Stimulated activated CD4-positive, alpha-beta T cell treated with anti-CD3 and anti-CD28 coated beads, Interleukin-12 subunit alpha, Interleukin-12 subunit beta, amount 100 ng/mL, for 24 hours (primary cell): ENCODE data around the gene NBPF9.
A peak's percentile ranks its signal among the peaks of the same experiment; 100 is the strongest.
"Not testable (repeated sequence)": the region's sequence is repeated elsewhere in the genome, so short reads cannot be mapped to it uniquely, and the experiment has no call there.

Source experiments
- DNase-seq, 2 experiments: peaks; one replicate each; pipeline ENCODE4 v3.0.0-alpha.2; 2020; ENCODE audit warnings: low read depth in 2 of 2

The NBPF9 gene, protein sequence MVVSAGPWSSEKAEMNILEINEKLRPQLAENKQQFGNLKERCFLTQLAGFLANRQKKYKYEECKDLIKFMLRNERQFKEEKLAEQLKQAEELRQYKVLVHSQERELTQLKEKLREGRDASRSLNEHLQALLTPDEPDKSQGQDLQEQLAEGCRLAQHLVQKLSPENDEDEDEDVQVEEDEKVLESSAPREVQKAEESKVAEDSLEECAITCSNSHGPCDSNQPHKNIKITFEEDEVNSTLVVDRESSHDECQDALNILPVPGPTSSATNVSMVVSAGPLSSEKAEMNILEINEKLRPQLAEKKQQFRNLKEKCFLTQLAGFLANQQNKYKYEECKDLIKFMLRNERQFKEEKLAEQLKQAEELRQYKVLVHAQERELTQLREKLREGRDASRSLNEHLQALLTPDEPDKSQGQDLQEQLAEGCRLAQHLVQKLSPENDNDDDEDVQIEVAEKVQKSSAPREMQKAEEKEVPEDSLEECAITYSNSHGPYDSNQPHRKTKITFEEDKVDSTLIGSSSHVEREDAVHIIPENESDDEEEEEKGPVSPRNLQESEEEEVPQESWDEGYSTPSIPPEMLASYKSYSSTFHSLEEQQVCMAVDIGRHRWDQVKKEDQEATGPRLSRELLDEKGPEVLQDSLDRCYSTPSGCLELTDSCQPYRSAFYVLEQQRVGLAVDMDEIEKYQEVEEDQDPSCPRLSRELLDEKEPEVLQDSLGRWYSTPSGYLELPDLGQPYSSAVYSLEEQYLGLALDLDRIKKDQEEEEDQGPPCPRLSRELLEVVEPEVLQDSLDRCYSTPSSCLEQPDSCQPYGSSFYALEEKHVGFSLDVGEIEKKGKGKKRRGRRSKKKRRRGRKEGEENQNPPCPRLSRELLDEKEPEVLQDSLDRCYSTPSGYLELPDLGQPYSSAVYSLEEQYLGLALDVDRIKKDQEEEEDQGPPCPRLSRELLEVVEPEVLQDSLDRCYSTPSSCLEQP (N-terminal part only)

DNA sequence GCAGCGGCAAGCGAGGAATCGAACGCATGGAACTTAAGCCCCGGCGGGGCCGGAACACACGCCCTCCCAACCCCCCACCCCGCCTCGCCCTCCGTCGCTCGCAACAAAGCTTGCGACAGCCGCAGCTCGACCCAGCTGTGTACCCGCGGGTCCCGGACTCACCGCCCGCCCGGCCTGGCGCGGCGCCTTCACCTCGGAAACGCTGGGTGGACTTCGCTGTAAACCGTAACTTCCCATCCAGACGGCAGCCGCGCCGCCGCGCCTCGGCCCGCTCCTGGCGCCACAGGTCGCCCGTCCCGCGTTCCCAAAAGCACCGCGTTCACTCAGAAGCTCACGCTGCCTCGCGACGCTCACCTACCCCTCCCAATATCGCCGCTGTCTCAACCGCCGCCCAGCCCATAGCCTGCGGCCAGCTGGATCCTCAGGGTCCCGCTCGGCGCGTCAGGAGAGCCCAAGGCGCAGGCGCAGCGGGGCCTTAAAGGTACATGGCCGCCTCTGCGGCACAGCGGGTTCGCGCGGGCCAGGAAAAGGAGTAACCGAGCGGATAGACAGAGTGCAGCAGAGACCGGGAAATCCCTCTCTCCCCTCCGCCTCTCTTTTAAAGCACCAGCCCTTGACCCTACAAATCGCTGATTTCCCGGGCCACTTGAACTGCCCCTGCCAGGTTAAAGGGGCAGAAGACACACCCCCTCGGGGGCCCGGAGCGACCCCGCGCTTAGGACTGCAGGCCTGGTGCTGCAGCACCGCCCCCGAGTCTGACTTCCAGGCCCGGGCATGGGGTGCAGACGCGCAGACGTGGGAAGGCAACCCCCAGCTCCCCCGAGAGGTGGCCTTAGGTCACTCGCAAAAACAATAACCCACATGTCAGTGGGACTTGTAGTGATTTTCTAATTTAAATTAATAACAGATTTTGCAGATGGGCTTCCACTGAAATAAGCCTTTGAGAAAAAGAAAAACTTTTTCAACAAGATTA, at the start of gene NBPF9:
Gene NBPF9 (minus strand): TSS at position 443 of the 973 bp plus-strand sequence. CDS start 21,412 bp downstream, outside the sequence.
- DNase-seq: peak; percentile 17 to 46

DNA sequence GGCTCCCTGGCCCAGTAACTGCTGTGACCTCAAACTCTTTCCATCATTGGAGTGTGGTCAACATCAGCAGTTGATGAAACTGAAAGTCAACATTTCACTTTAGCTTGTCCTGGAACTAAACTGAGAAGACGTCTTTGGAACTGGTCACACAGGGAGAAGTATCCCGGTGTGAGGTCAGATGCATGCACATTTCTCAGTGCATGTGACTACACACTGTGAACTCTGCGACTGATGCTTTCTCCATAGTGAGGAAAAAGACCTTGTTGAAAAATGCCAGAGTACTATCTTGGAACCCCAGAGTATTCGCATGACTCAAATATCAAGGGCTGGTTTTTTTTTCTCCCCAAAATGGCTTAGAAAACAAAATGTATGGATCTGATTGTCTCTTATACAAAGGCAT, 46.6 kb upstream of the NBPF9 start:
- not testable (repeated sequence) for DNase-seq

DNA sequence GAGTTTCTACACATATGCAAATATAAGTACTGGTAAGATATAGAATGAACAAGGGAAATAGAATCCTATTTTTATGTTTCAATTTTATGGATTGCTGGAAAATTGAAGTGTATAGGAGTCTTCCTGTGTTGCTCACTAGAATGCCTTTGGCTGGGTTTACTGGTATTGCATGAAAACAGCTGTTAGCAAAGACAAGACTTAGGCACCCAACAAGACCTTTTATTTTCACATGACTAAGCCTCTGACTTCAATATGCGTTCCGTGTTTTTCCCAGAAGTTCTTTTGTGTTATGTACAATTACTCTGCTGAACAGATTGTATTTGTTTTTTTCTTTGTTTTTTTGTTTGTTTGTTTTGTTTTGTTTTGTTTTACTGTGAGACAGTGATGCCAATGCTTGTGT, 34.2 kb upstream of the NBPF9 start:
- not testable (repeated sequence) for DNase-seq

DNA sequence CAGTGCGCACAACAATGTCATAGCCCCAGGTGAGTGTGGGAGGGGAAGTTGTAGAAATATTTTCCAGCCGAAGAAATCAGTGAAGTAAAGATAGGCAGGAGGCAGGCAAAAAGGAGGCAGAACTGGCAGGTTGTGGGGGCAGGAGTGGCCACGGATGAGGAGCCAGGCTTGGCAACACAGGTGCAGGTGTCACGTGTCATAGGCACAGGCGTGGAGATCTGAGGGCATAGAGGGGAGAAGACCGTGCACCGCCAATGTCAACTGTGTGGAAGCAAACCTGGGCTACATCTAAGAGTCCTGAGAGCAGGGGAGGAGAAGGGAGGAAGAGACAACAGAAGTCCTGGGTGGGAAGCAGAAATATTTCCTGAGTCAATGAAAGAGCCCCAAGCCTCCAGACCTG, 27.6 kb upstream of the NBPF9 start:
- DNase-seq: not testable (repeated sequence)

DNA sequence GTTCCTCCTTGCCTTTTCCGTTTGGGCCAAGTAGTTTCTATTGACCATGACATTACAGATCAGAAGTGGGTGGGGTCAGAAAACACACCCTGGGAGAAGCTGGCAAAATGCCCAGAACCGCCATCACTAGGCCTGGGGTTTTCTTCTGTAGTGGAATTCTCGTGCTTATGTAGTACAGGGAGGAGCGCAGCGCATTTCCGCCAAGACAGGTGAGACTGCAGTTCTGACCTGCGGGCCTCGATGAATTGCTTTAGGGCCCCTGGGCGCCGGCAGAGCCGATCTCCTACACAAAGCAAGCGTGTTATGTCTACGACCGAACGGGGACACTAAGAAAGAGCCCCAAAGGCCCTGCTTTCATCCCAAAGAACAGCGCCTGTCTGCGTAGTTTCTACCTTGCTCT, 25.9 kb upstream of the NBPF9 start:
- not testable (repeated sequence) for DNase-seq

DNA sequence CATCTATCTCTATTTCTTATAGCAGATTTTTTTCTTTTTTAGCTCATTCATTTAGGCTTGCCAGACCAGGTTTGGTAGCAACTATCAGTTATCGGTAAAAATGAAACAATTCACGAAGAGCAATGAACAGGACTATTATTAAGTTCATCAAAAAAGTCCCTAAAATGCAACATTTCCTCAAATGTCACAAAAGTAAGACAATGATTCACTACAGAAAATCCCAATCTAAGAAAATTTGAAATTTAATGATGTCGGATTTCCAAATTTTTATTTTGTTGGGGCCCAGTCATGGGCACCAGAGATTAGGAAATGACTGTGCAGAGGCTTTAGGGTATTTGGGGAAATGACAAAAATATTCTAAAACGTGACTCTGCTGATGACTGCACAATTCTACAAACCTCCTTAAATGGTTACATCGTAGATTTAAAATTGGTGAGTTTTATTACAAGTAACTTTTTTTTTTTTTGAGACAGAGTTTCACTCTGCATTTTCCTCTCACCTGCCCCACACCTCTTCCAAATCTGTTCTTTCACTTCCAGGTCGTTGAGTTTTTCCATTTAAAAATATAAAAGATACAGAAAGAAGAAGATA, 23.3 kb upstream of the NBPF9 start:
- DNase-seq: not testable (repeated sequence)

DNA sequence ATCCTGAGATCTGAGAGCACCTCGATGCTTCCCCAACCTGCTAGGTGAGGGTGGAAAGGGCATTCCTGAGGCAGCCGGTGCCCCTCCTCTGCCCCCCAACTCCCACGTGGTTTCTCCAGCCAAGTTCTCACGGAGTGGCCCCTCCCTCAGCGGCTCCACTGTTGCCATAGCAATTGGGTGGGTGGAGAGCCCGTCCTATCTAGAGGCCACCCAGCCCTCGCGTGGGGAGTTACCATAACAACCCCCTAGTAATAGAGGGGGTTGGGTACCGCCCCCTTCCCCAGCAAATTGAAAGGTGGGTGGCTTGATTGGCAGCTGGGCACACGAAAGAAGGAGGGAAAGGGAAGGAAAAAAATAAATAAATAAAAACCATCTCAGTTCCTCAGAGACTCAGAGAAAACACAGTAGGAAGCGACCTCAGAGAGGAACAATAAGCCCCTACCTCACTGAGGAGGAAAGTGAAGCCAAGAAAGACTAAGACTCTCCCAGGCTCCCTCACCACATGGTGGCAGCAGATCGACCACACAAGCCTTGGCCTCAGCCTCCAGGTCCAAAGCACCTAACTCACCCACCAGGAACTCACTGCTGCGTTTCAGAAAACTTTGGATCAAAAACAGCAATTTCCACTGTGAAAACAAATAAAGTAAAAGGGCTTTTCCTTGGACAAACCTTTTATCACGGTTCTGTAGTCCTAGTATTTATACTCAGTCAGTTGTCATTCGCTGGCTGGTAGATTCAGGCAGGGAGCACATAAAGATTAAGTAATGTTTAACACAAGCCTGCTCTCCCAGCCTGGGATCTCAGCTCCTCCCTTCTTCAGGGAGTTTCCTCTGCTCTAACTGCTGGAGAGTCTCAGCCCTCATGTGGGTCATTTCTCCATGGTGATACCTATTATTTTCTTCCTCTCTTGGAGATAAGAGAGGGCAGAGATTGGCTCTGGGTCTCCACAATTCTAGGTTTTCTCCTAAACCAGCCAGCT, 20.9 kb upstream of the NBPF9 start:
- not testable (repeated sequence) for DNase-seq

DNA sequence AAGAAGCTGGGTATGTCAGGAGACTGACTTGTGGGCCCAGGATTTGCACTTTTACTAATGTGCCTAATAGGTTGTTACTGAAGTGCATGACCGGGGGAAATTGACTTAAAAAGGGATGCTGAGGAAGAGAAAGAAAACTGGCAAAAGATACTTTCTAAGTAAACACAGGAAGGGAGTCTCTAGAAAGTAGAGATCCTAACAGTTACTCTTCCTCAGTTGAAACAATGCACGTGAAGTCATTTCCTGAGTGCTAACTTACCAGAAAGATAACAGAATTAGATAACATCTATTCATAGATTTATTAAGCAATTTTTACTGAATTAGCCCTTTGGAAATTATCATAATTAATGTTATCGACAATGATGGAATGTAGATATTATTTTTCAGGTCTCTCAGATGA, 9.5 kb upstream of the NBPF9 start:
- DNase-seq: not testable (repeated sequence)

DNA sequence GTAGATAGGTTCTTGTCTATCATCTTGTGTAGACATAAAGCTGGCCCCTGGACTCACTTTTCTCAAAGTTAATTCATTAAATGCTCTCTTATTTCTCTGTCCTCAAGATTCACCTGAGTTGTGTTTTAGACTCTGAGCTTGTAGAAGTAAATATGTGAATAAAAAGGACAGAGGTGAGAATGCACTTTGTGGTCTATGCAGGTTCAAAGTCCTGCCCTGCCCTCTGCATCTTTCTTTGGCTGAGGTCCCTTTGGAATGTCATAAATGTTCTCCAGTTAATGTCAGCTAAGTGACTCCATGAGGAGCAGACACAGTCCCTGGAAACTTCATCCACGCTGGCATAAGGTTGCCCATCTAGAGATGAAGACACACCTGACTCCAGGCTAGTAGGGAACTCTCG, 7.0 kb upstream of the NBPF9 start:
- not testable (repeated sequence) for DNase-seq

DNA sequence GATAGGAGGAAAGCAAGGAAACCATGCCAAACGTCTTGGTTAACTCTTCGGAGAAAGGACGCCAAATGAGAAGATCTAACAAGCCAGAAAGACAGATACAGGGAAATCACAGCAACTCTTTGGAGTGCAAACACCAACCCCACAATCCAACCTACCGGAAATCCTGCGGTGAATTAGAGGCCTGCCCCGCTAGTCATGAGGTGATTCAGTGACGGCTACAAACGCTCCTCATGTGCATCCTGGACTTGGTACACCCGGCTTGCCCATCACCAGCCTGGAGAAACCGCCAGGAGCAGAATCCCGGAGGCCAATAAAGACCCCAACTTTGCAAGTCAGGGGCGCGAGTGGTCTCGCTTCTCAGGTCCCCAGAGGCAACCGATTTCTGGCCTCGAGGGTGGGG, 777 bp downstream of the NBPF9 start:
- DNase-seq: peak; percentile 1 to 17

DNA sequence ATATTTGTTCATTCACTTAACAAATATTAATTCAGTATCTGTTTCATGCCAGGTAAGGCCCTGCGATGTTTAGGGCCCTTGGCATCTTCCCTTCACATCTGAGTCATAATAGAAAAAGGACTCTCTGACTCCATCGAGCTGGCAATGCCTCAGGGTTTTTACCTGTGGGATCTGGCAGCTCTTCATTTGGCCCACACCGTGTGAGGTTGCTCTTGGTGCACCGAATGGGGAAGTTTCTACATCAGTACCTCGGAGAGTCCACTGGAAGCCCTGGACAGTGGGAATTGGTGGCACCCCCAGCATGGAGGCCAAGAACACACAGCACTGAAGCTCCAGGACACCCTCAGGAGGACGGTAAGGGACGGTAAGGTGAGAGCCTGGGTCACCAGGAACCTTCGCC, 5.1 kb downstream of the NBPF9 start:
- not testable (repeated sequence) for DNase-seq

DNA sequence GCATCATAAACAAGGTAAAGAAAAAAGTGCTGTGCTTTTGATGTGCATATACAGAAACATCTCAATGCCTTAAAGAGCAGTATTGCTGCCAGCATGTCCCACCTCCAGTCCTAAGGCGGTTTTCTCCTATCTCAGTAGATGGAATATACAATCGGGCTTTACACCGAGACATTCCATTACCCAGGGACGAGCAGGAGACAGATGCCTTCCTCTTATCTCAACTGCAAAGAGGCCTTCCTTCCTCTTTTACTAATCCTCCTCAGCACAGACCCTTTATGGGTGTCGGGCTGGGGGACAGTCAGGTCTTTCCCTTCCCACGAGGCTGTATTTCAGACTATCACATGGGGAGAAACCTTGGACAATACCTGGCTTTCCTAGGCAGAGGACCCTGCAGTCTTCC, 10.2 kb downstream of the NBPF9 start:
- not testable (repeated sequence) for DNase-seq

DNA sequence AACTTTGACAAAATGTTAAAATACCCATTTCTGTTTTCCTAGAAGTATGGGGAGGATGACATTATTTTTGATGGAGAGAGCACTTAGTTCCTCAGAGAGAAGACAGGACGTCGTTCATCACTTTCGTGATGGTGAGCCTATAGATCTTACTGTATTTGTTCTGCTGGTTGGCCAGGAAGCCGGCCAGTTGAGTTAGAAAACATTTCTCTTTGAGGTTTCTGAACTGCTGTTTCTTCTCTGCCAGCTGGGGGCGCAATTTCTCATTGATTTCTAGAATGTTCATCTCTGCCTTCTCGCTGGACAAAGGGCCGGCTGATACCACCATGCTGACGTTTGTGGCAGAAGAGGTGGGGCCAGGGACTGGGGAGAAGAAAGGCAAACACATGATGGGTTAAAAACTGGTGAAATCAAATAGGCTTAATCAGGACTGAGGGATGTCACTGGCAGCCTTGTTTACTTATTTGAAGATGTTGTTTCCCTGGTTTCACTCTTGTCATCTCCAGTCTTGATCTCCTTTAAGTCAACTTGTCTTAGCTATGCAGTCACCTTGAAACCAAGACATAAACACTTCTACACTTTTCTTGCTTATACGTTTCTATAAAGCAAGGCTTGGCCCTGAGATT, 27.7 kb downstream of the NBPF9 start:
- not testable (repeated sequence) for DNase-seq

DNA sequence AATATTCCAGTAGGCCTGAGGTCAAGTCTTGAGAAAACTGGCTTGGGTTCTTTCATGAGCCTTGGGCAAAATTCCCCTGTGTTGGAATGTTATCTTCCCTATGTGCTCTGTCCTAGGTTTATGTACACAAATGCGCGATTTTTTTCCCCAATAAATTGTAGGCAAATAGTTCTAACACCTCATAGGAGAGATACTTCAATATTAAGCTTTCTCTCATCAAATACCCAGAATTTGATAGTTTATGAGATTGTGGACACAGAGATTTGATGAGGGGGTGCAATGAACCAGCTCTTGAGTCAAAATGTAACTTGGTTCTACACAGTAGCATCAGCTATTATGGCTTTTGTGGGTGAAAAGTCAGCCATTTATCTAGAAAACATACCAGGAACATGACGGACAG, 38.7 kb downstream of the NBPF9 start:
- DNase-seq: not testable (repeated sequence)

DNA sequence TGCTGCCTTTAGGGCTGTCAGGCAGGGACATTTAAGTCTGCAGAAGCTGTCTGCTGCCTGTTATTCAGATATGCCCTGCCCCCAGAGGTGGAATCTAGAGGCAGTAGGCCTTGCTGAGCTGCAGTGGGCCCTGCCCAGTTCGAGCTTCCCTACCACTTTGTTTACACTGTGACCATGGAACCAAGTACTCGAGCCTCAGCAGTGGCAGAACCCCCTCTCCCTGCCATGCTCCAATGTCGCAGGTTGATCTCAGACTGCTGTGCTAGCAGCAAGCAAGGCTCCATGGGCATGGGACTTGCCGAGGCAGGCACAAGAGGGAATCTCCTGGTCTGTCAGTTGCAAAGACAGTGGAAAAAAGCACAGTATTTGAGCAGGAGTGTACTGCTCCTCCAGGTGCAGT, 60.3 kb downstream of the NBPF9 start:
- DNase-seq: not testable (repeated sequence)

DNA sequence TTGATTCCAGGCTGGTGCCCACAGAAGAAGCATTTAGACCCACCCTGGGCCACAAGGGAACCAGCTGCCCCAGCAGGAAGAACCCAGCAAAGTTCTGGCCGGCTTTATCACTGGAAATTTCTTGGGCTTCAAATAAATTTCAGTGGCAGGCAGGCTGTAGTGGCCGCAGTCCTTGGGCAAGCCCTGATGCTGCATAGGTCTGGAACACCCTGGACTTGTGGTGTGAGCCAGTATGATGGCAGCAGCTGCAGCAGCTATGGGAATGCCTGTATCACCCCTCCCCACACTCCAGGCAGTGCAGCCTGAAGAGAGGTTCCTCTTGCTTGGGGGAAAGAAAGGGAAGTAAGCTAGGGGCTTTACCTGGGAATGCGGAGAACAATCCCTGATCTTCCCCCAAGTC, 69.4 kb downstream of the NBPF9 start:
- not testable (repeated sequence) for DNase-seq

DNA sequence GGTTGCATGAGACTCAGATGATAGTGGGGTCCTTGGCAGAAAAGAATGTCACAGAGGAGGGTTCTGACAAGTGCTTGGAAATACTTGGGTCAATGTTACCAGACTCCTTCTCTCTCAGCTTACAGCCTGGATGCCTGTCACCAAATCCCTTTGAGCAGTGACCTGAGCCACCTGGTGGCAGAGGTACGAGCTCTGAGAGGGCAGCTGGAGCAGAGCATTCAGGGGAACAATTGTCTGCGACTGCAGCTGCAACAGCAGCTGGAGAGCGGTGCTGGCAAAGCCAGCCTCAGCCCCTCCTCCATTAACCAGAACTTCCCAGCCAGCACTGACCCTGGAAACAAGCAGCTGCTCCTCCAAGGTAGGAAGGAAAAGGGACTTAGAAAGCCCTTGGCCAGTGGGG, 79.0 kb downstream of the NBPF9 start:
- DNase-seq: not testable (repeated sequence)

DNA sequence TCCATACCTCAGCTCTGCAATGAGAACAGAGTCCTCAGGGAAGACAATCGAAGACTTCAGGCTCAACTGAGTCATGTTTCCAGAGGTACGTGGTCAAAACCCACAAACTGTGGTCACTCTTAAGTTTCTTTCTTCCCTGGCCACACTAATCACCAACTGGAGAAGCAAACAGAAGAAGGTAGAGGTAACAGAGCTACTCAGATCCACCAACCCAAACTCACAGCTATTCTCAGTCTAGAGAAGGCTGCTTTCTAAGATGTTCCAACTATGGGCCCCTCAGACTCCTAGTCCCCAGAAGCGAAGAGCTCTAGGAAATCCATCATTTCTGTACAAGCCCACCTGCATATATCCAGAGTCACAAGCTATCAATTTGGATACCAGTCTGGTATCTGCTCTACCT, 84.8 kb downstream of the NBPF9 start:
- DNase-seq: not testable (repeated sequence)

DNA sequence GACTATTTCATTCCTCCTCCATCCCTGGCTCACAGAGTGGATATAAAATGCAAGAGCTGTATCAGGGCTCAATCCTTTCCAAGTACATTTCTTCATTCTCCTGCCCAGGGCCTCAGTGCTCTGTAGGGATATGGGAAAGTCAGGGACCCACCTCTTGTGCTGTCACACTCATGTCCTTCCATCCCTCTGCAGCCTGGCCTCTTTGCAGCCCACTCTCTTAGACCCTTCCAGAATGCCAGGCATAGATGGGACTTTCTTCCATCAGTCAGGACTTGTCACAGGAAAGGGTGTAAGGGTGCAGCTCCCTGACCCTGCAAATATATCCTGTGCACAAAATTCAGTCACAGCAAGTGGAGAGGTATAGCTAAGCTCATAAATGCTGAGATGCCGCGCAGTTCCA, 86.7 kb downstream of the NBPF9 start:
- not testable (repeated sequence) for DNase-seq
